ES-I3 (cell line): Measurements from ENCODE around the gene ADCY6.
A peak's percentile ranks its signal among the peaks of the same experiment; 100 is the strongest.

Experiments used
- H3K36me3 ChIP-seq: 2 replicates; pipeline ENCODE4 v1.6.1; 2013; ENCODE audit warnings: mild to moderate bottlenecking, low read length, control low read depth, moderate library complexity; ENCODE audit not compliant: insufficient read depth
- H3K4me1 ChIP-seq: 2 replicates; pipeline ENCODE4 v1.6.1; 2013; ENCODE audit warnings: mild to moderate bottlenecking, control low read depth, low read length; ENCODE audit not compliant: insufficient read depth
- H3K9ac ChIP-seq: 2 replicates; pipeline ENCODE4 v1.6.1; 2013; ENCODE audit warnings: low read depth, mild to moderate bottlenecking, low read length, moderate library complexity
- H3K9me3 ChIP-seq: 2 replicates; pipeline ENCODE4 v1.6.1; 2013; ENCODE audit warnings: mild to moderate bottlenecking, low read length, moderate library complexity; ENCODE audit not compliant: control insufficient read depth, insufficient read depth

Gene ADCY6

DNA sequence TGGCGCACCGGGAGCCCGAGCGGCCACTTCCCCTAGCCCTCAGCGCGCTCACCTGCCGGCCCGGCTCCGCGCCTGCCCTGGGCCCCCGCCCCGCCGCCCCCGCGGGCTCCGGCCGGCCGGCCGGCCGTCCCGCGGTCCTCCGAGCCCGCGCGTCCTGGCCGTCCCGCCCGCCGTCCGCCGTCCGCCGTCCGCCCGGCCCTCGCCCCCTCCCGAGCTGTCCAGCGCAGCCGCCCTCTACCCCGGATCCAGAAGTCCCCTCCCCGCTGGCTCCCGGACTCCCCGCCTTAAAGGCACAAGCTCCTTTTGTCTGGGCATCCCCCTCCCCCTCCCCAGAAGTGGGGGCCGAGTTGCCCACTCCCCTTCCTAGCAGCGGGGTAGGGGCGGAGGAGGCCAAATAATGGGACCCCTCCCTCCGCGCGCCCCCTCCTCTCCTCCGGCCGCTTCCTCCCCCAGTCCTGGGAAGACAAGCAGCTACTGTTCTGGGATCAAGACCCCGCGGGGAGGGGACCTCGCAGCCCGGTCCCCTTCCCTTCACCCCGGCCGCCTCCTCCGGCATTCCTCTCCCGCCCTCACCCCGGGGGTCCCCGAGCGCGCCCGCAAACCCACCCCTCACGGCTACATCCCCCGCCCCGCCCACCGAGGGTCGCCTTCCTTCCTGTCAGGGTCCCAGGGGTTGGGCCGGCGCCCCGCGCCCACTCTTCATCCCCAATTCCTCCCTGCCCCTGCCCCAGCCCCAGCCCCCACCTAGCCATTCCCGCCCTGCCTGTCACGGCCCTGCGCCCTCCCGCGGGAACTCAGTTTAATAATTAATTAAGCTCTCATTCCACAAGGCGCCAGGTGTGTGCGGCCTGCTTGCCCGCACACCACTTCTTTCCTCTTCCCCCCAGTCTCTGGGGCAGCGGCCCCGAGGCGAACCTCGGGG lies at the start of gene ADCY6:
ADCY6 (minus strand) TSS at position 236 of the 922 bp plus-strand sequence. CDS start 5,655 bp downstream, outside the sequence.
- Histone ChIP-seq H3K36me3 (no peaks in the 10 kb centered on the region), H3K9ac (peak within 1 kb of the TSS; percentile 80), H3K9me3 (no peaks in the 10 kb centered on the region; the same call in 1 of the 2 replicates), H3K4me1 (0 out of 2 replicates have a peak, but pooled peaks cover 7% of the 10 kb centered on the region)

- Histone ChIP-seq H3K4me1 (no peaks in the 10 kb centered on the region), H3K9ac (no peak overlapping the region), H3K36me3 (peaks cover 45% of the 10 kb centered on the region), H3K9me3 (no peaks in the 10 kb centered on the region)
Measured at GRCh38 chr12:48838048-48838447, 49.2 kb upstream of the ADCY6 start.

DNA sequence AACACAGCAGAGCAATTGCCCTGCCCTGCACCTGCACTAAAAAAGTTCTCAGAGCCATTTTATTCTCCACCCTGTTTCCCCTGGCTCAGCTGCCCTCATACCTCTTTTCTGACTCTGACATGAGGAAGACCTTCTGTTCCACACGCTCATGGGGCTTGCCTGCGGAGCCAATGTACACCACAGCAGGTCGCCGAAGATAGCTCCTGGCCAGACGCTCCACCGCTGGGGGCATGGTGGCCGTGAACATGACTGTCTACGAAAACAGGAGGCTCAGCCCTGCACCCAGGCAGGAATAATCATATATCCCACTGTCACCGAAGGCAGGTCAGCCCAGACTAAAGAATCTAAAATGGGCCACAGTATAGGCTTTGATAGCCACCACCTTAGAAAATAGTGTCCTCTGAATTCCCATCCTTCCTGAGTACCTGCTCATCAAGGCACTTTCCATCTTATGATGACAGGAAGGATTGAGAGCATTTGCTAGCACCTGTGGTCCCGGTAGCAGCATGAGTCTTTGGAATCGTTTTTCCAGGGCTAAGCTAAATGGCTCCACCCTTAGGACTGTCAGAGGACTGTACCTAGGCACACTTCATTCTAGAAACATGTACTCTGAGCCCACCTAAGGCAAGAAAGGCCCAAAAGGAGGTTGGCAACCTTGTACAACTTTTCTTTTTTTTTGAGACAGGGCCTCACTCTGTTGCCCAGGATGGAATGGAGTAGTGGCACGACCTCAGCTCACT lies 43.6 kb upstream of the ADCY6 start:
- no peak overlapping the region for H3K9ac ChIP-seq
- peaks cover 42% of the 10 kb centered on the region for H3K36me3 ChIP-seq

DNA sequence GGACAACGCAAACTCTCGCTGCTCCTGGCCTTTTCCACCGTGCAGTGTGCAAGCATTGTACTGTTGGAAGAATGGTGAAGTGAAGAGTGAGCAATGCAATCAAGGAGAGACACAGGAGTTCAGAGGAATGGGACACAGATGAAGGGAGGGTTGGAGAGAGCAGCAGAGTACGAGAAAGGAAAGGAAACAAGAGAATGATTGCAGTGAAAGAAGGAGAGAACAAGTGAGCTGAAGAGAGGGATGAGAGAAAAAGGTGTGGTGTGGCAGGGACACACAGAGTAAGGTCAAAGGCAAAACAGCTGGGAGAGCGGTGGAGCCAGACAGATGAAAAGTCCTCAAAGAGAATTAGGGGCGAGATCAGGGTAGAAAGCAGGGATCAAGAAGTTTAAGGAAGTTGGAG lies 42.4 kb upstream of the ADCY6 start:
- no peaks in the 10 kb centered on the region for H3K4me1 ChIP-seq
- no peaks in the 10 kb centered on the region for H3K9me3 ChIP-seq
- no peak overlapping the region for H3K9ac ChIP-seq
- peaks cover 33% of the 10 kb centered on the region for H3K36me3 ChIP-seq

More for the DNA sequence above, 43.6 kb upstream of the ADCY6 start:
- Histone ChIP-seq H3K9me3 (no peaks in the 10 kb centered on the region), H3K4me1 (no peaks in the 10 kb centered on the region)

GRCh38 chr12:48828841-48829575 lies 40.1 kb upstream of the ADCY6 start:
- no peak overlapping the region for H3K9ac ChIP-seq
- H3K4me1 ChIP-seq: no peaks in the 10 kb centered on the region
- no peaks in the 10 kb centered on the region for H3K9me3 ChIP-seq
- peaks cover 27% of the 10 kb centered on the region for H3K36me3 ChIP-seq

GRCh38 chr12:48828293-48828692 lies 39.4 kb upstream of the ADCY6 start:
- Histone ChIP-seq H3K9ac (no peak overlapping the region), H3K4me1 (no peaks in the 10 kb centered on the region), H3K9me3 (no peaks in the 10 kb centered on the region), H3K36me3 (peaks cover 20% of the 10 kb centered on the region)

GRCh38 chr12:48827513-48828096 lies 38.7 kb upstream of the ADCY6 start:
- H3K9me3 ChIP-seq: no peaks in the 10 kb centered on the region
- peaks cover 16% of the 10 kb centered on the region; the same call in 1 of the 2 replicates for H3K36me3 ChIP-seq
- H3K9ac ChIP-seq: no peak overlapping the region
- no peaks in the 10 kb centered on the region for H3K4me1 ChIP-seq

DNA sequence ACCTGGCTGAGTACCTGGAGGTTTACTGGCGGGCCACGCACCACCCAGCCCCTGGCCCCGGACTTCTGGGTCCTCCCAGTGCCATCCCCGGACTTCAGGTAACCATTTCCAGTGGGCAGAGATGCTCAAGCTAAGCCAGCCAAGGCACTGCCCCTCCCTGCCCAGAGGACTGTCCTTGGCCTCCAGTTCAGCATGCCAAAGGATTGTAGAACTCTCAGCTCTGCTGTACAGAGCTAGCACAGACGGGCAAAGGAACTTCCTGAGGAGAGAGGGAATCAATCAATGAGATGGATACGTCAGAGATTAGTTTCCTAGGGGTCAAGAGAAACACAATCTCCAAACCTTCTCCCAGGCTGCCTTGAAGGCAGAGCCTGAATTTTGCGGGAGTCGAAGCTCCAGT lies 38.1 kb upstream of the ADCY6 start:
- no peaks in the 10 kb centered on the region for H3K4me1 ChIP-seq
- no peak overlapping the region for H3K9ac ChIP-seq
- no peaks in the 10 kb centered on the region for H3K9me3 ChIP-seq
- H3K36me3 ChIP-seq: peaks cover 12% of the 10 kb centered on the region; the same call in 1 of the 2 replicates

DNA sequence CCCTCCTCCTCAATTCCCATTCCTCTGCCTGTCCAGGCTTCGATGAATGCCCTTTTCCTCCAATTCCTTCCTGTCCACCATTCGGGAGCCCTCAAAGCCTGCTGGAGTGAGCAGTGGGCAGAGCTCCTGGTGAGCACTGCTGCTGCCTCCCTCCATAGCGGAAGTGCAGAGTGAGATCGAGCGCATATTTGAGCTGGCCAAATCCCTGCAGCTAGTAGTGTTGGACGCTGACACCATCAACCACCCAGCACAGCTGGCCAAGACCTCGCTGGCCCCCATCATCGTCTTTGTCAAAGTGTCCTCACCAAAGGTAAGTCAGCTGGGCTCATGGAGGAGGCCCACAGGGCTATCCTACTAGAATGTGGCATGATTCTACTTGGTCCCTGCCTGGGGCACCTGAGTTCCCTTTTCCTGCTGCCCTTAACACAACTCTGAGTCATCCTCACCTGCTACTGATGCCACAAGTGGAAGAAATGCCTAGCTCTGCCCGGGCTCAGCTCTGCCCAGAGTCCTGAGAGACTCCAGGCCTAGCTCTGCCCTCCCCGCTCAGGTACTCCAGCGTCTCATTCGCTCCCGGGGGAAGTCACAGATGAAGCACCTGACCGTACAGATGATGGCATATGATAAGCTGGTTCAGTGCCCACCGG lies 37.4 kb upstream of the ADCY6 start:
- H3K9ac ChIP-seq: no peak overlapping the region
- H3K9me3 ChIP-seq: no peaks in the 10 kb centered on the region
- H3K36me3 ChIP-seq: peaks cover 11% of the 10 kb centered on the region; the same call in 1 of the 2 replicates
- H3K4me1 ChIP-seq: no peaks in the 10 kb centered on the region

DNA sequence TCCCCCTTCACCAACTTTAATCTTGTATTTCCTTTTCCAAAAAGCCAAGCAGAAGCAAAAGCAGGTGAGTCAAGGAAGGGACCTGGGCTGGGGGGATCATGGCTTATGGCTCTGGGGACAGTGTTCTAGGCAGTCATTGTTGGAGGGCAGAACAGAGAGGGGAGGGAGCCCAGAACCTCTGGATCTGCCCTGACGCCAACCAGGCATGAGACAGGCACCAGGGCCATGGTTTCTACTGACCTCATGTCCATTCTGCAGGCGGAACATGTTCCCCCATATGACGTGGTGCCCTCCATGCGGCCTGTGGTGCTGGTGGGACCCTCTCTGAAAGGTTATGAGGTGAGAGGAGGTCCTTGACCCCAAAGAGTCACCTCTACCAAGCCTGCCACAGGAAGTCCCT lies 36.0 kb upstream of the ADCY6 start:
- no peaks in the 10 kb centered on the region for H3K9me3 ChIP-seq
- H3K4me1 ChIP-seq: peaks cover 5% of the 10 kb centered on the region; the same call in 1 of the 2 replicates
- H3K9ac ChIP-seq: no peak overlapping the region
- peaks cover 2% of the 10 kb centered on the region; the same call in 1 of the 2 replicates for H3K36me3 ChIP-seq

DNA sequence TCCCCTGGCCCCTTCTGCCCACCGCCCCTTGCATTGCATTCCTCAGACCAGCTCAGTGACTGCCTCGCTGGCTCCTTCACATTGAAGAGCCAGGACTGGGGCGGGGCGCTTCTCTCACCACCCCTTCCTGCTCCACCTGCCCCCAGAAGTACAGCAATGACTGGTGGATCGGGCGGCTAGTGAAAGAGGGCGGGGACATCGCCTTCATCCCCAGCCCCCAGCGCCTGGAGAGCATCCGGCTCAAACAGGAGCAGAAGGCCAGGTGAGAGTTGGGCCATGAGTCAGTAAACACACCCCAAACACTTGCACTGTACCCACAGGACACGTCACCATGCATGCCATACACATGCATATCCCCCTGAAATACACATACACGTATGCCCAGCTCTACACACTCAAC lies 35.2 kb upstream of the ADCY6 start:
- Histone ChIP-seq H3K36me3 (no peaks in the 10 kb centered on the region; the same call in 1 of the 2 replicates), H3K9ac (no peak overlapping the region), H3K4me1 (peaks cover 8% of the 10 kb centered on the region; the same call in 1 of the 2 replicates), H3K9me3 (no peaks in the 10 kb centered on the region)

DNA sequence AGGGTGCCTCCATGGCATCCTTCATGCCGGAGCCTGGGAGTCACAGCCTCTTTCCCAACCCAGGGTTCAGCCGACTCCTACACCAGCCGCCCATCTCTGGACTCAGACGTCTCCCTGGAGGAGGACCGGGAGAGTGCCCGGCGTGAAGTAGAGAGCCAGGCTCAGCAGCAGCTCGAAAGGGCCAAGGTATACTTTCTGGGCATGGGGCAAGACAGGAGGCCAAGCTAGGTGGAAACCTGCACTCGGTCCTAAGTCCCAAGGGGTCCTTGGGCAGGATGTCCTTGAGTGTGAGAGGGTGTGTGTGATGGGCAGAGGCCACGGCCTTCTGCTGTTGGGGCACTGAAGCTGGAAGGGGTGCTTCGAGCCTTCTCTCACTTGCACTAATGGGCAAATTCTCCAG lies 34.4 kb upstream of the ADCY6 start:
- H3K9ac ChIP-seq: no peak overlapping the region
- H3K9me3 ChIP-seq: no peaks in the 10 kb centered on the region
- no peaks in the 10 kb centered on the region; the same call in 1 of the 2 replicates for H3K36me3 ChIP-seq
- peaks cover 8% of the 10 kb centered on the region; the same call in 1 of the 2 replicates for H3K4me1 ChIP-seq

DNA sequence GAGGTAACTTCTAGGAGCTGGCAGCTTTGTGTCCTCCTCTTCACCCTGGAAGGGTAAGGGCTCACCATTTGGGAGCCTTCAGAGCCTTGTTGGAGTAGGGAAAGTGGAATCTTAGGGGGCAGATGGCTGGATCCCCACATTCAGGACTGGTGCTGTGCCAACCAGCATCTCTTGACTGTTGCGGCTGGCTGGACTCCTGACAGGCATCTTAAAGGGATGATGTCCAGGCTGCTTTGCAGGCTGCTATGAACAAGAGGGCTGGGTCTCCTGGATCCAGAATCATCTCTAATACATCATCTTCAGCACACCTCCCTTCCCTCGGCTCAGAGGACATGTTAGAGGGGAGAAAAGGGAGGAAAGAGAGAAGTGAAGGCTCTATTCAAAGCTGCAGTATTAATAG lies 33.8 kb upstream of the ADCY6 start:
- peaks cover 8% of the 10 kb centered on the region; the same call in 1 of the 2 replicates for H3K4me1 ChIP-seq
- H3K9ac ChIP-seq: no peak overlapping the region
- H3K9me3 ChIP-seq: no peaks in the 10 kb centered on the region
- H3K36me3 ChIP-seq: no peaks in the 10 kb centered on the region
